OCI-LY1 (cell line): ENCODE measurements around the gene ALDH3B2.

Experiments
- CTCF ChIP-seq: fragments of 200-600 bp; sonication (generic), shearing (Covaris generic); IDR thresholded peaks from 2 replicates; pipeline ENCODE4 v1.5.1; 2017; ENCODE audit warnings: mild to moderate bottlenecking, antibody characterized with exemption, low read length, moderate library complexity, mixed read lengths
- EZH2 ChIP-seq: fragments of 200-600 bp; sonication (generic), shearing (Covaris generic); IDR thresholded peaks from 2 replicates; pipeline ENCODE4 v1.8.0; 2017; ENCODE audit warnings: borderline replicate concordance, mixed run types, mild to moderate bottlenecking, antibody characterized with exemption, low read length, moderate library complexity, mixed read lengths

- peak; percentile 92; the same call in 1 of the 2 replicates for TF ChIP-seq CTCF
- TF ChIP-seq EZH2 = no peak
Observed at GRCh38 chr11:67628710-67629385, 45.6 kb downstream of the ALDH3B2 start.
